Nephron progenitor cell (in vitro differentiated cells): ENCODE results near the gene POLR1A.

Experiments used
- DNase-seq: peaks from one replicate; pipeline ENCODE4 v3.0.0; 2021
- H3K27ac Mint-ChIP-seq: 2 replicates; pipeline ENCODE4 v1.8.0; 2021; ENCODE audit warnings: mild to moderate bottlenecking, moderate library complexity, mixed read lengths
- H3K27me3 Mint-ChIP-seq: 2 replicates; pipeline ENCODE4 v1.8.0; 2021; ENCODE audit warnings: mild to moderate bottlenecking, low read depth, mixed read lengths; ENCODE audit not compliant: poor library complexity
- H3K36me3 Mint-ChIP-seq: 2 replicates; pipeline ENCODE4 v1.8.0; 2021; ENCODE audit warnings: low read depth, mixed read lengths
- H3K4me1 Mint-ChIP-seq: 2 replicates; pipeline ENCODE4 v1.8.0; 2021; ENCODE audit warnings: mixed read lengths
- H3K4me3 Mint-ChIP-seq: 2 replicates; pipeline ENCODE4 v1.8.0; 2021; ENCODE audit warnings: mild to moderate bottlenecking, moderate library complexity, mixed read lengths
- H3K9me3 Mint-ChIP-seq: 2 replicates; pipeline ENCODE4 v1.8.0; 2021; ENCODE audit warnings: mild to moderate bottlenecking, moderate library complexity, mixed read lengths
- TF ChIP-seq, protein P1 (sequence below): fragments of 200-600 bp; sonication (generic); IDR thresholded peaks from 2 replicates; pipeline ENCODE4 v1.5.0; 2021; ENCODE audit warnings: antibody characterized with exemption

POLR1A gene

DNA sequence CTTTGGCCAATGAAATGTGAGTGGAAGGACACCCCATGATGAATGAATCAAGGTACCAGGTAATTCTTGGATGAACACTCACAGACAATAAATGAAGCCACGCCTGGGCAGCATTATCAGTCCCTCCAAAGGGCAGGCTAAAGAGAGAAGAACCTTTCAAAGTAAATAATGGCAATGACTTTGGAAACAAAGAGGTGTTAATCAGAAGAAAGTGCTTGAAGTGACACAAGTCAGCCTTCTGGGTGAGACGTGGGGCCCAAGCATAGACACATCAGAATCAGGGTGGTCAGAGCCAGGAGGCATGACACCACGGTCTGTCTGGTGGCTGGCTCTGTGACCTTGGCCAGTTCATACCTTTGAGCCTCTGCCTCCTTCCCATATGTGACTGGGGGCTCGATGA, 103.3 kb downstream of the POLR1A start:
- H3K36me3 Mint-ChIP-seq: peaks cover 9% of the 10 kb centered on the region
- TF ChIP-seq, protein P1, sequence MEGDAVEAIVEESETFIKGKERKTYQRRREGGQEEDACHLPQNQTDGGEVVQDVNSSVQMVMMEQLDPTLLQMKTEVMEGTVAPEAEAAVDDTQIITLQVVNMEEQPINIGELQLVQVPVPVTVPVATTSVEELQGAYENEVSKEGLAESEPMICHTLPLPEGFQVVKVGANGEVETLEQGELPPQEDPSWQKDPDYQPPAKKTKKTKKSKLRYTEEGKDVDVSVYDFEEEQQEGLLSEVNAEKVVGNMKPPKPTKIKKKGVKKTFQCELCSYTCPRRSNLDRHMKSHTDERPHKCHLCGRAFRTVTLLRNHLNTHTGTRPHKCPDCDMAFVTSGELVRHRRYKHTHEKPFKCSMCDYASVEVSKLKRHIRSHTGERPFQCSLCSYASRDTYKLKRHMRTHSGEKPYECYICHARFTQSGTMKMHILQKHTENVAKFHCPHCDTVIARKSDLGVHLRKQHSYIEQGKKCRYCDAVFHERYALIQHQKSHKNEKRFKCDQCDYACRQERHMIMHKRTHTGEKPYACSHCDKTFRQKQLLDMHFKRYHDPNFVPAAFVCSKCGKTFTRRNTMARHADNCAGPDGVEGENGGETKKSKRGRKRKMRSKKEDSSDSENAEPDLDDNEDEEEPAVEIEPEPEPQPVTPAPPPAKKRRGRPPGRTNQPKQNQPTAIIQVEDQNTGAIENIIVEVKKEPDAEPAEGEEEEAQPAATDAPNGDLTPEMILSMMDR: no peak
- DNase-seq: no peak

DNA sequence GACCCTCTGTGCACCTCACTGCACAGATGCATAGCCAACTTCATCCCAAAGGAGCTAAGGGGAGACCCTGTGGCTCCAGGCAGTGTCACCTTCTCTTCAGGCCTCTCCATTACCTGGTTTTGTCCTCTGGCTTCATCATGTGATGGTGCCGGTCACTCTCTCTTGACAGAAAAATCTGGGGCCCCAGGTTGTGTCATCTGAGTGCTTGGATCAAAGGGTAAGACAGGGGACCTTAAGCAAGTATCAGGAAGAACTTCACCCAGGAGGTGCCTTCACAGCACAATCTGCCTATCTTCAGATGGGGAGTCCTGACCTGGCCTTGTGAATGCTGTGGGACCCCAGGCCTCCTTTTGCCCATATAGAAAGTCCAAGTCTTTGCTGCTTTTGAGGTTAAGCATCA, 104.4 kb downstream of the POLR1A start:
- peaks cover 4% of the 10 kb centered on the region for H3K27me3 Mint-ChIP-seq
- H3K36me3 Mint-ChIP-seq: peaks cover 9% of the 10 kb centered on the region
- peaks cover 48% of the 10 kb centered on the region for H3K4me1 Mint-ChIP-seq
- no peak for DNase-seq
- H3K9me3 Mint-ChIP-seq: peaks cover 23% of the 10 kb centered on the region
- H3K27ac Mint-ChIP-seq: no peak overlapping the region
- TF ChIP-seq, protein P1: no peak
- H3K4me3 Mint-ChIP-seq: no peak overlapping the region

More for the DNA sequence above, 103.3 kb downstream of the POLR1A start:
- Mint-ChIP-seq H3K9me3 (peaks cover 33% of the 10 kb centered on the region), H3K27ac (no peak overlapping the region), H3K4me1 (peaks cover 38% of the 10 kb centered on the region), H3K4me3 (no peak overlapping the region), H3K27me3 (peaks cover 4% of the 10 kb centered on the region)

DNA sequence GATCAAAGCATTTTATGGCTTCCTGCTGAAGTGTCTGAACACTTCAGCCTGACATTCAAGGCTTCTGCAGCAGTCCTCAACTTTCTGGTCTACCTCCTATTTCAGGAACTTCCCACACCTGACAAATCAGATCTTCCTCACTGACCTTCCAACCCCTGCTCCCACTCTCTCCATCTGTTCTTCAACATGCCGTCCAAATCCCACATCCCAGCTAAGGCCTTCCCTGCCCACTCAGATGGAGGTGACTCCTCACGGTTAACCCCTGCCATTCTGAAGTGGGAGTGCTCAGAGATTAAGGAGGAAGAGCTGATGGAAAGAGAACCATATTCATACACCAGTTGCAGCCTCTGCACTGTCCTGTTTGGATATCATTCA, 104.8 kb downstream of the POLR1A start:
- H3K27me3 Mint-ChIP-seq: peaks cover 4% of the 10 kb centered on the region
- H3K27ac Mint-ChIP-seq: no peak overlapping the region
- H3K9me3 Mint-ChIP-seq: peaks cover 19% of the 10 kb centered on the region
- peaks cover 9% of the 10 kb centered on the region for H3K36me3 Mint-ChIP-seq
- H3K4me1 Mint-ChIP-seq: peaks cover 48% of the 10 kb centered on the region
- no peak overlapping the region for H3K4me3 Mint-ChIP-seq
- TF ChIP-seq, protein P1: no peak
- no peak for DNase-seq

DNA sequence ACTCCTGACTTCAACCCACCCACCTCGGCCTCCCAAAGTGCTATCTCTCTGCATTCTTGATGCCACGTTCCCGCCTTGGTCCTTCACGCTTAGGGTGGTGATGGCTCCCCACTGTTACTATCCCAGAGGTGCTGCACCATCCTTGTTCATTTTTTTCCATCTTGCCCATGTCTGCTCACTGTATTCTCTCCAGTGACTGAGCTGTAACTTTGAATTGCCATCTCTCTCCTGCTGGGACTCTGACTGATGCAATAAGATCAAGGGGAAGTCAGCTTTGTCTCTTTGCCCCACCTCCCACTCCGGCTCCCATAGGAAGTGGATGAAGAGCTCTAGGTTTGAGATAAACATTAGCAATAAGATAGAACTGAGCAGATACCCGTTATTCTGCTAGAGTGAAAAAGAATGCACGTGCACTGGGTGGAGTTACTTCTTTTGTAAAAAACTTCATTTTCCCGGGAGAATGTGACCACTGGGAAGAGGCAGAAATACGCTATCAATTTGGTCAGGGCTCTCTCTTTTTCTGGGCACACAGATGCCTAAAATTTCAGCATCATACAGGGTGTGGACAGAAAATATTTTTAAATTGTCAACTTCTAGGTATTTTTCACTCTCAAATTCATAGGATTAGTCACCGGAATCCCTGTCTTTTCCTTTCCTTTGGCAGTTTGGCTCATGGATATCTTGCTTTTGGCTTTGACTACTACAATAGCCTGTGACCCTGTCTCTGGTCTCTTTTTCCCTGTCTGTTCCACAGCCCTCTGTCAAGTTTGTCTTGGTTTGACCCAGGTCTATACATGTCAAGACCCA, 105.4 kb downstream of the POLR1A start:
- H3K4me3 Mint-ChIP-seq: no peak overlapping the region
- peaks cover 48% of the 10 kb centered on the region for H3K4me1 Mint-ChIP-seq
- H3K27ac Mint-ChIP-seq: no peak overlapping the region

DNA sequence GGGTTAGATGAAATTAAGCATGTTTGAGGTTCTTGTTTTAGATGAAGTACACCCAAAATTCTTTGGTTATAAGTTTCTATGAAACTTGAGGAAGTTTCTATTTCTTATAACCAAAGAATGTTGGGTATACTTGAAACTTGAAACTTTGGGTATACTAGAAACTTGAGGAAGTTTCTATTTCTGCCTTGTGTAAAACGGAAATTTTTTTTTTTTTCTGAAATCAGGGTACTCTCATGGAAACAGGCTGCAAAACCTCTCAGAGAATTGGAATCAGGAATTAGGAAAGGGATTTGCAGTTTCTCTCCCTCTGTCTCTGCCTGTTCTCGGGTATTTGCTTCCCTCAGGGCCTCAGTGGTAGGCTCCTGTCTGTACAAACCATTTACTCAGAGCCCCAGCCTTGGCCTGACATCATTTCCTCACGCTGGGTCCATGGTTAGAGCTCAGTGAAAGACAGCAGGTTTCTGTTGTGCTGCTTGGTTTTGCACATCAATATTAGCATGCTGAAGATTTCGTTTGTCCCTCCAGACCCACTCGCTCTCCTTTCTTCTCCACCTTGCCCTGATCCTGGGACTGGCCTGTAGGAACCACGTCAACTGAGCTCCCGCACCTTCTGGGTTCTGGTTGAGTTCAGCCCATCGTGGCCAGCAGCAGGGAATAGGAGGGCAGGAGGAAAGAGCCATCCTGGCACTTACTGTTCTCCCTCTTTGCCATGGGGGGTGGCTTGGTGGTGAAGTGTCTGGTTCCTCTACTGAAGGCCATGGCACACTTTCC, 106.4 kb downstream of the POLR1A start:
- H3K27ac Mint-ChIP-seq: peak overlapping the region; percentile 51
- H3K4me1 Mint-ChIP-seq: peaks cover 48% of the 10 kb centered on the region
- DNase-seq: no peak
- peaks cover 4% of the 10 kb centered on the region for H3K9me3 Mint-ChIP-seq
- H3K36me3 Mint-ChIP-seq: peaks cover 4% of the 10 kb centered on the region
- H3K27me3 Mint-ChIP-seq: peaks cover 3% of the 10 kb centered on the region
- no peak overlapping the region for H3K4me3 Mint-ChIP-seq
- TF ChIP-seq, protein P1: no peak

More for the DNA sequence above, 105.4 kb downstream of the POLR1A start:
- Mint-ChIP-seq H3K9me3 (peaks cover 14% of the 10 kb centered on the region), H3K36me3 (peaks cover 9% of the 10 kb centered on the region), H3K27me3 (peaks cover 4% of the 10 kb centered on the region)
- TF ChIP-seq, protein P1: no peak
- no peak for DNase-seq
